ENCODE measurements around the gene SLC25A46.
"Not testable (repeated sequence)": the region's sequence is repeated elsewhere in the genome, so short reads cannot be mapped to it uniquely, and the experiment has no call there.

Gene SLC25A46

GRCh38 chr5:110757118-110757729 is 18.4 kb downstream of the SLC25A46 start:
- DNase-seq: peak; percentile 61

GRCh38 chr5:110760158-110760557 is 21.4 kb downstream of the SLC25A46 start:
- no peak for DNase-seq

GRCh38 chr5:110768138-110768860 is 29.5 kb downstream of the SLC25A46 start:
- DNase-seq: no peak

- no peak for DNase-seq
Measured at GRCh38 chr5:110769000-110769681, 30.3 kb downstream of the SLC25A46 start.

GRCh38 chr5:110770286-110770685 is 31.5 kb downstream of the SLC25A46 start:
- DNase-seq: no peak

- DNase-seq: no peak
Measured at GRCh38 chr5:110784901-110785300, 46.1 kb downstream of the SLC25A46 start.

GRCh38 chr5:110785356-110785755 is 46.5 kb downstream of the SLC25A46 start:
- no peak for DNase-seq

GRCh38 chr5:110788006-110788405 is 49.2 kb downstream of the SLC25A46 start:
- not testable (repeated sequence) for DNase-seq

GRCh38 chr5:110790673-110791072 is 51.9 kb downstream of the SLC25A46 start:
- no peak for DNase-seq

- DNase-seq: no peak
Measured at GRCh38 chr5:110802998-110803397, 64.2 kb downstream of the SLC25A46 start.

GRCh38 chr5:110803467-110804326 is 64.9 kb downstream of the SLC25A46 start:
- no peak for DNase-seq

GRCh38 chr5:110807169-110807568 is 68.4 kb downstream of the SLC25A46 start:
- no peak for DNase-seq

- no peak for DNase-seq
Measured at GRCh38 chr5:110809006-110809405, 70.2 kb downstream of the SLC25A46 start.

Data from suppressor macrophage treated with lipopolysaccharide for 4 hours (primary cell).